ENCODE data around the gene KRTAP2-1.

DNA sequence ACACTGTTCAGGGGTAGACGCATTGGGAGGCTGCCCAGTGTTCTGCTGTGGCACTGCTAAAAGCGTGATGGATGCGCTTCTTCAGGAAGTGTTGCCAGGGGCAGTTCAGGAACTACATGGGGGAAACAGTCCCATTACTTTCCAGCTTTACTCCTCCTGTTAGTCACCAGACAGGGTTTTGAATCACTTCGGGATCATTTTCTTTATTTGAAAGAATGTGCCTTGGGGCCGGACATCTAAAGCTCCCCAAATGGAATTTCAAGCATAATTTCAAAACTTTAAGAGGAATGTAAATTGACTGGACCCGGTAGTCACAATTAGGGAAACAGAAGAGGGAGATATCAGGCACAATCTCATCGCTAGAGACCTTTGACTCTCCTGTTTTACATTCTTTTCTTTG lies 1.3 kb upstream of the KRTAP2-1 start:
- TF ChIP-seq TAF1 (IDR thresholded peaks at IDR 0.05; ENCODE audit: low read depth, low read length) = no peak
- TF ChIP-seq POLR2A (IDR thresholded peaks at IDR 0.05; ENCODE audit: control extremely low read depth in 1 of 2, low read depth in 2 of 2, low read length in 2 of 2) = no peak
- TF ChIP-seq, protein P1, sequence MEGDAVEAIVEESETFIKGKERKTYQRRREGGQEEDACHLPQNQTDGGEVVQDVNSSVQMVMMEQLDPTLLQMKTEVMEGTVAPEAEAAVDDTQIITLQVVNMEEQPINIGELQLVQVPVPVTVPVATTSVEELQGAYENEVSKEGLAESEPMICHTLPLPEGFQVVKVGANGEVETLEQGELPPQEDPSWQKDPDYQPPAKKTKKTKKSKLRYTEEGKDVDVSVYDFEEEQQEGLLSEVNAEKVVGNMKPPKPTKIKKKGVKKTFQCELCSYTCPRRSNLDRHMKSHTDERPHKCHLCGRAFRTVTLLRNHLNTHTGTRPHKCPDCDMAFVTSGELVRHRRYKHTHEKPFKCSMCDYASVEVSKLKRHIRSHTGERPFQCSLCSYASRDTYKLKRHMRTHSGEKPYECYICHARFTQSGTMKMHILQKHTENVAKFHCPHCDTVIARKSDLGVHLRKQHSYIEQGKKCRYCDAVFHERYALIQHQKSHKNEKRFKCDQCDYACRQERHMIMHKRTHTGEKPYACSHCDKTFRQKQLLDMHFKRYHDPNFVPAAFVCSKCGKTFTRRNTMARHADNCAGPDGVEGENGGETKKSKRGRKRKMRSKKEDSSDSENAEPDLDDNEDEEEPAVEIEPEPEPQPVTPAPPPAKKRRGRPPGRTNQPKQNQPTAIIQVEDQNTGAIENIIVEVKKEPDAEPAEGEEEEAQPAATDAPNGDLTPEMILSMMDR (IDR thresholded peaks at IDR 0.05; ENCODE audit: control extremely low read depth in 1 of 3, insufficient read depth in 1 of 3, low read depth in 1 of 3, low read length in 3 of 3) = no peak
- no peak for TF ChIP-seq EZH2 (IDR thresholded peaks at IDR 0.05; ENCODE audit: low read depth, low read length, severe bottlenecking)
- TF ChIP-seq CEBPB (IDR thresholded peaks at IDR 0.05; ENCODE audit: low read depth, low read length) = no peak
- no peak for TF ChIP-seq POLR2AphosphoS5 (IDR thresholded peaks at IDR 0.05; ENCODE audit: low read depth, low read length)

Measured in H1 (cell line).